Fibroblast of lung (primary cell): ENCODE measurements around the gene AP2B1. TPM values are rescaled to one million over a fixed set of nuclear protein-coding genes. Genes with fewer than 3 reads are reported as not detected.

Source experiments
- DNase-seq, 2 donors: peaks; one replicate each; pipeline versions ENCODE4 v3.0.0 to v3.0.0-alpha.2; 2010; ENCODE audit warnings: low read depth in 2 of 2
- H2AFZ ChIP-seq: 2 replicates; pipeline ENCODE4 v1.5.1; 2012; ENCODE audit warnings: low read length, control low read depth, inconsistent platforms
- H3K27ac ChIP-seq: 2 replicates; pipeline ENCODE4 v1.5.1; 2011; ENCODE audit warnings: low read length, control low read depth; ENCODE audit not compliant: insufficient read depth
- H3K27me3 ChIP-seq: 2 replicates; pipeline ENCODE4 v1.5.1; 2011; ENCODE audit warnings: mild to moderate bottlenecking, low read length; ENCODE audit not compliant: control insufficient read depth, insufficient read depth
- H3K36me3 ChIP-seq: 2 replicates; pipeline ENCODE4 v1.5.1; 2011; ENCODE audit warnings: low read length; ENCODE audit not compliant: control insufficient read depth, insufficient read depth
- H3K4me1 ChIP-seq: 2 replicates; pipeline ENCODE4 v1.5.1; 2011; ENCODE audit warnings: low read length; ENCODE audit not compliant: control insufficient read depth, insufficient read depth; ENCODE audit errors: extremely low read depth
- H3K4me2 ChIP-seq: 2 replicates; pipeline ENCODE4 v1.5.1; 2011; ENCODE audit warnings: low read length, control low read depth; ENCODE audit not compliant: insufficient read depth; ENCODE audit errors: extremely low read depth
- H3K4me3 ChIP-seq, 4 experiments: fragments of 200-600 bp in 1 of 4; sonication (generic) in 1 of 4; replicated peaks in 1 of 4; 2 replicates each; pipeline ENCODE4 v1.5.1; 2011 to 2016; ENCODE audit warnings: low read length in 4 of 4, low read depth in 3 of 4, mild to moderate bottlenecking in 3 of 4, control low read depth in 2 of 4, inconsistent platforms in 1 of 4, mixed read lengths in 1 of 4; ENCODE audit not compliant: insufficient read depth in 1 of 4; ENCODE audit errors: control extremely low read depth in 1 of 4
- H3K79me2 ChIP-seq: 2 replicates; pipeline ENCODE4 v1.5.1; 2012; ENCODE audit warnings: mild to moderate bottlenecking, low read length, inconsistent platforms; ENCODE audit not compliant: control insufficient read depth, insufficient read depth
- H3K9ac ChIP-seq: 2 replicates; pipeline ENCODE4 v1.5.1; 2011; ENCODE audit warnings: mild to moderate bottlenecking, low read length, control low read depth; ENCODE audit not compliant: insufficient read depth
- H3K9me3 ChIP-seq: 2 replicates; pipeline ENCODE4 v1.5.1; 2012; ENCODE audit warnings: low read depth, low read length; ENCODE audit not compliant: control insufficient read depth, insufficient read depth
- H4K20me1 ChIP-seq: 2 replicates; pipeline ENCODE4 v1.5.1; 2011; ENCODE audit warnings: low read length; ENCODE audit not compliant: control insufficient read depth, insufficient read depth; ENCODE audit errors: extremely low read depth
- CTCF ChIP-seq, 2 donors: IDR thresholded peaks in 1 of 2; conservative IDR thresholded peaks in 1 of 2; 1 replicate in 1 of 2; 2 replicates in 1 of 2; pipeline ENCODE4 v1.5.1; 2011 to 2012; ENCODE audit warnings: low read length in 2 of 2, control low read depth in 1 of 2, inconsistent platforms in 1 of 2, low read depth in 1 of 2, mild to moderate bottlenecking in 1 of 2
- EZH2 ChIP-seq: IDR thresholded peaks from 2 replicates; pipeline ENCODE4 v1.5.1; 2012; ENCODE audit warnings: low read length, control low read depth, mild to moderate bottlenecking; ENCODE audit errors: missing control alignments
- polyA plus RNA-seq, 2 donors: library from polyadenylated mRNA; depleted of rRNA in 1 of 2; stranded (reverse) in 1 of 2; unstranded in 1 of 2; fragments of >200 nt; gene quantifications; 2 replicates each; pipeline ENCODE4 v1.2.1, GENCODE V29; 2011 to 2012; ENCODE audit warnings: missing spikeins in 1 of 2
- total RNA-seq: library from RNA; depleted of rRNA; stranded (reverse); fragments of >200 nt; gene quantifications from 2 replicates; pipeline ENCODE4 v1.2.1, GENCODE V29; 2014

Gene AP2B1
- total and polyA plus RNA-seq, 2 donors (not counting 1 experiment from before 2014, with no cell fraction given), result 109 to 236 TPM

DNA sequence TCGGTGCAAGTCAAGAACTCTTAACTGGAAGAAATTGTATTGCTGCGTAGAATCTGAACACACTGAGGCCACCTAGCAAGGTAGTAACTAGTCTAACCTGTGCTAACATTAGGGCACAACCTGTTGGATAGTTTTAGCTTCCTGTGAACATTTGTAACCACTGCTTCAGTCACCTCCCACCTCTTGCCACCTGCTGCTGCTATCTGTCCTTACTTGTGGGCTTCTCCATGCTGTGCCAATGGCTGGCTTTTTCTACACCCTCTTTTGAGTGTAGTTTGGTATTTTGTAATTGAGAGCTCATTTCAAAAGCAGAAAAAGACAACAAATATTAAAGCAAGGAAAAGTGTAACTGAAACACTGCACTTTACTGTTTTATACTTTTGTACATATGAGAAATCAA is 136.6 kb downstream of the AP2B1 start:
- H3K4me2 ChIP-seq, result no peak overlapping the region
- no peak overlapping the region for H3K9ac ChIP-seq
- no peak overlapping the region for H2AFZ ChIP-seq
- no peak overlapping the region for H3K27ac ChIP-seq
- peaks cover 8% of the 10 kb centered on the region for H3K36me3 ChIP-seq
- H3K27me3 ChIP-seq, result no peaks in the 10 kb centered on the region
- no peaks in the 10 kb centered on the region for H4K20me1 ChIP-seq
- no peaks in the 10 kb centered on the region for H3K9me3 ChIP-seq
- no peak for DNase-seq
- no peak for TF ChIP-seq EZH2
- no peaks in the 10 kb centered on the region for H3K79me2 ChIP-seq
- peaks cover 8% of the 10 kb centered on the region for H3K4me1 ChIP-seq
- H3K4me3 ChIP-seq, result no peak overlapping the region

GRCh38 chr17:35725058-35725457 is 137.9 kb downstream of the AP2B1 start:
- no peaks in the 10 kb centered on the region for H4K20me1 ChIP-seq
- H3K9ac ChIP-seq, result no peak overlapping the region
- no peaks in the 10 kb centered on the region for H3K79me2 ChIP-seq
- H3K4me1 ChIP-seq, result peaks cover 8% of the 10 kb centered on the region
- H3K4me3 ChIP-seq, result no peak overlapping the region
- no peak overlapping the region for H2AFZ ChIP-seq
- no peak for DNase-seq
- H3K27ac ChIP-seq, result no peak overlapping the region
- no peaks in the 10 kb centered on the region for H3K9me3 ChIP-seq
- H3K4me2 ChIP-seq, result no peak overlapping the region
- TF ChIP-seq CTCF (conservative IDR thresholded peaks at IDR 0.05 in 1 of 2, IDR thresholded peaks at IDR 0.05 in 1 of 2; ENCODE audit: low read depth in 1 of 2, low read length in 2 of 2), result no peak
- no peak for TF ChIP-seq EZH2
- H3K36me3 ChIP-seq, result peaks cover 8% of the 10 kb centered on the region
- H3K27me3 ChIP-seq, result no peaks in the 10 kb centered on the region

GRCh38 chr17:35725802-35726126 is 138.6 kb downstream of the AP2B1 start:
- TF ChIP-seq CTCF (conservative IDR thresholded peaks at IDR 0.05 in 1 of 2, IDR thresholded peaks at IDR 0.05 in 1 of 2; ENCODE audit: low read depth in 1 of 2, low read length in 2 of 2) (no peak), EZH2 (no peak)
- Histone ChIP-seq H3K36me3 (peaks cover 8% of the 10 kb centered on the region), H3K27me3 (no peaks in the 10 kb centered on the region), H3K79me2 (no peaks in the 10 kb centered on the region), H3K27ac (no peak overlapping the region), H2AFZ (no peak overlapping the region), H3K9me3 (no peaks in the 10 kb centered on the region), H3K4me1 (peaks cover 8% of the 10 kb centered on the region), H4K20me1 (no peaks in the 10 kb centered on the region), H3K4me2 (no peak overlapping the region), H3K4me3 (no peak overlapping the region), H3K9ac (no peak overlapping the region)
- no peak for DNase-seq
